Measurements from ENCODE around the gene HDGFL3. TPM values are rescaled to one million over a fixed set of nuclear protein-coding genes. Genes with fewer than 3 reads are reported as not detected.

The HDGFL3 gene
- total and polyA plus RNA-seq, 2 experiments from 2014 or later = 68.8 to 164 TPM

GRCh38 chr15:83164771-83165404 lies 42.7 kb downstream of the HDGFL3 start:
- Histone ChIP-seq H3K4me1 (ENCODE audit: low read depth) (no peaks in the 10 kb centered on the region), H3K27ac (no peak overlapping the region), H3K9me3 (ENCODE audit: low read depth) (no peaks in the 10 kb centered on the region), H3K4me3 (no peak overlapping the region), H3K27me3 (no peaks in the 10 kb centered on the region), H3K36me3 (peaks cover 6% of the 10 kb centered on the region)
- no peak for TF ChIP-seq CTCF (IDR thresholded peaks at IDR 0.05; ENCODE audit: low read depth, low read length)
- no peak for DNase-seq (ENCODE audit: low read depth in 1 of 2, low spot score in 1 of 2)

GRCh38 chr15:83164111-83164770 lies 43.4 kb downstream of the HDGFL3 start:
- peaks cover 6% of the 10 kb centered on the region for H3K36me3 ChIP-seq
- no peaks in the 10 kb centered on the region for H3K4me1 ChIP-seq (ENCODE audit: low read depth)
- no peak for TF ChIP-seq CTCF (IDR thresholded peaks at IDR 0.05; ENCODE audit: low read depth, low read length)
- no peak overlapping the region for H3K27ac ChIP-seq
- no peaks in the 10 kb centered on the region for H3K9me3 ChIP-seq (ENCODE audit: low read depth)
- H3K27me3 ChIP-seq = no peaks in the 10 kb centered on the region
- H3K4me3 ChIP-seq = no peak overlapping the region
- no peak for DNase-seq (ENCODE audit: low read depth in 1 of 2, low spot score in 1 of 2)

GRCh38 chr15:83163032-83163431 lies 44.6 kb downstream of the HDGFL3 start:
- no peaks in the 10 kb centered on the region for H3K9me3 ChIP-seq (ENCODE audit: low read depth)
- no peak for DNase-seq (ENCODE audit: low read depth in 1 of 2, low spot score in 1 of 2)
- no peak for TF ChIP-seq CTCF (IDR thresholded peaks at IDR 0.05; ENCODE audit: low read depth, low read length)
- no peak overlapping the region for H3K4me3 ChIP-seq
- H3K36me3 ChIP-seq = peaks cover 10% of the 10 kb centered on the region
- no peaks in the 10 kb centered on the region for H3K4me1 ChIP-seq (ENCODE audit: low read depth)
- no peaks in the 10 kb centered on the region for H3K27me3 ChIP-seq
- no peak overlapping the region for H3K27ac ChIP-seq

- TF ChIP-seq CTCF (IDR thresholded peaks at IDR 0.05; ENCODE audit: low read depth, low read length) = no peak
- H3K9me3 ChIP-seq (ENCODE audit: low read depth) = no peaks in the 10 kb centered on the region
- H3K4me3 ChIP-seq = no peak overlapping the region
- no peaks in the 10 kb centered on the region for H3K27me3 ChIP-seq
- H3K36me3 ChIP-seq = peaks cover 26% of the 10 kb centered on the region
- no peak for DNase-seq (ENCODE audit: low read depth in 1 of 2, low spot score in 1 of 2)
- no peaks in the 10 kb centered on the region for H3K4me1 ChIP-seq (ENCODE audit: low read depth)
- H3K27ac ChIP-seq = no peak overlapping the region
These were observed 46.9 kb downstream of the HDGFL3 start for GRCh38 chr15:83160741-83161140.

- Histone ChIP-seq H3K4me3 (no peak overlapping the region), H3K27me3 (no peaks in the 10 kb centered on the region), H3K9me3 (ENCODE audit: low read depth) (no peaks in the 10 kb centered on the region), H3K4me1 (ENCODE audit: low read depth) (no peaks in the 10 kb centered on the region), H3K27ac (no peak overlapping the region), H3K36me3 (peaks cover 26% of the 10 kb centered on the region)
- no peak for TF ChIP-seq CTCF (IDR thresholded peaks at IDR 0.05; ENCODE audit: low read depth, low read length)
- DNase-seq (ENCODE audit: low read depth in 1 of 2, low spot score in 1 of 2) = no peak
These were observed 49.2 kb downstream of the HDGFL3 start for GRCh38 chr15:83158393-83158792.

Measured in cardiac muscle cell (in vitro differentiated cells and primary cell).